Natural killer cell treated with Interleukin-12 subunit alpha and Interleukin-12 subunit beta and Interleukin-15 and Interleukin-18, amount 100 ng/mL, for 72 hours (primary cell): ENCODE results near the gene PRCD. TPM values are rescaled to one million over a fixed set of nuclear protein-coding genes. Genes with fewer than 3 reads are reported as not detected.
A peak's percentile ranks its signal among the peaks of the same experiment; 100 is the strongest.
"Not testable (repeated sequence)": the region's sequence is repeated elsewhere in the genome, so short reads cannot be mapped to it uniquely, and the experiment has no call there.

Source experiments
- ATAC-seq, 2 donors: fragments of 150-1000 bp; cut with Tn5 transposase in 1 of 2; sonication (Bioruptor Pico), chemical (Tn5 transposase) in 1 of 2; 2 replicates each; pipeline ENCODE4 v1.10.0; 2021
- DNase-seq: peaks from one replicate; pipeline ENCODE4 v3.0.0; 2022; ENCODE audit warnings: low spot score
- H3K27ac Mint-ChIP-seq, 2 donors: 1 replicate in 1 of 2; 2 replicates in 1 of 2; pipeline ENCODE4 v1.8.0; 2022; ENCODE audit warnings: mixed read lengths in 2 of 2, mild to moderate bottlenecking in 1 of 2, moderate library complexity in 1 of 2
- H3K27me3 Mint-ChIP-seq, 2 donors: 1 replicate in 1 of 2; 2 replicates in 1 of 2; pipeline ENCODE4 v1.8.0; 2022; ENCODE audit warnings: mixed read lengths in 2 of 2
- H3K36me3 Mint-ChIP-seq: one replicate; pipeline ENCODE4 v1.8.0; 2022; ENCODE audit warnings: mixed read lengths
- H3K4me1 Mint-ChIP-seq, 2 donors: 1 replicate in 1 of 2; 2 replicates in 1 of 2; pipeline ENCODE4 v1.8.0; 2022; ENCODE audit warnings: low read depth in 2 of 2, mixed read lengths in 2 of 2, mild to moderate bottlenecking in 1 of 2
- H3K4me3 Mint-ChIP-seq: one replicate; pipeline ENCODE4 v1.8.0; 2022; ENCODE audit warnings: mixed read lengths
- H3K9me3 Mint-ChIP-seq: 2 replicates; pipeline ENCODE4 v1.8.0; 2022; ENCODE audit warnings: mixed read lengths
- total RNA-seq, 2 donors: library from RNA; stranded (reverse); gene quantifications; one replicate each; pipeline ENCODE4 v1.2.3, GENCODE V29; 2022

PRCD gene
- total RNA-seq, 2 donors from 2014 or later = 0.78 TPM; not detected in 1

DNA sequence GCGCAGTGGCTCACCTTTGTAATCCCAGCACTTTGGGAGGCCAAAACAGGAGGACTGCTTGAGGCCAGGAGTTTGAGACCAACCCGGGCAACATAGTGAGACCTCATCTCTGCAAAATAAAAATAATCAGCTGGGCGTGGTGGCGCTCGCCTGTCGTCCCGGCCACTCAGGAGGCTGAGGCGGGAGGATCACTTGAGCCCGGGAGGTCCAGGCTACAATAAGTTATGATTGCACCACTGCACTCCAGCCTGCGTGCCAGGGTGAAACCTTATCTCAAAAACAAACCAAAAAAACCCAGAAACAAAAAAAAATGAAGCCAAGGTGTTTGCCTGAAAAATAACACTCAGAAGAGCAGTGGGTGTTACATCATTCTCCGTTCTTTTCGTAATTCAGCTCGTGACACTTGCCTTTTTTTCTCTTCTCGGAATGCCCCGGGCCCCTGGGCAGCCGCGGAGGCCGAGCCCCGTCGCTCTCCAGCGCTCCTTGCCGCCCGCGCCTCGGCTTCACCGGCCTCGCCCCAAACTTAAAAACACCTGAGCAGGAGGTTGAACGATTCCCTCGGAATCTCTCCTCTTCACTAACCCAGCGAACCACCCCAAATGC lies 17.0 kb downstream of the PRCD start:
- peak; percentile 76 for DNase-seq
- peak; percentile 70 to 82 for ATAC-seq
- Mint-ChIP-seq H3K4me1 (peaks cover 48 to 65% of the 10 kb centered on the region in 2 donors), H3K9me3 (no peaks in the 10 kb centered on the region), H3K4me3 (peak overlapping the region; percentile 94), H3K36me3 (peaks cover 20% of the 10 kb centered on the region), H3K27ac (peak overlapping the region; percentile 95 to 99), H3K27me3 (no peaks in the 10 kb centered on the region)

DNA sequence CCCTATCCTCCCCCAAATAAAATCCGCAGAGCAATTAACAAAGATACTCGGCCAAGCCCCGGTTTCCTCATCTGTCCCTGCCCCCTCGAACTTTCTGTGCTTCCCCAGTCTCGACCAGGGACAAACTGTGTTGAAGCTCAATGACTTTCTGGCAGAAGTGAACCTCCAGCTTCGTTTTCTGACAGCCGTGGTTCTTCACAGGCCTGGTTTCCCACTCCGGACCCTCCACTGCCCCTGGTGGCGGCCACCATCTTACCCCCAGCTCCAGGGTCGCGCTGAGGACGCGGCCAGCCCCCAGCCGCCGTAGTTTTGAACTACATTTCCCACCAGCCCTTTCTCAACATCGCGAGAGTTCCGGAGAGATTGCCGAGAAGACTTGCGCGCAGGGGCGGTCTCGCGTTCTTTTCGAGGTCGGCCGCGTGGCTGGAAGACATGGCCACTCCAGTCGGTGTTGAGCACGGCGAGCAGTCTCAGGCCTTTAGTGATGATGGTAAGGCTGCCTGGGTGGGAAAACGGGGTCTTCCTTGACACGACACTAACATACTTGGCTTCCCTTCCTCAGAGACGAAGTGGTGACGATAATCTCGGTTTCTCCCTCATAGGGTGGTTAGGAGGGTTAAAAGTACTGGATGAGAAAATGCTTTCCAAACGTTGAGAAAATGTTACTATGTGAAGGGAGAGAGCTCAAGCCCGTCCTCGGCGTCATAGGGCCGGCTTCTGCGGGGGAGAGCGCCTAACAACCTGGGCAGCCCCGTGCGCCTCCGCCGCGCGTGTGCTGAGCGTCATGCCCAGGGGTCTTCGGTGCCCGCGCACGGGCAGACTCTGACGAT lies 17.7 kb downstream of the PRCD start:
- H3K4me1 Mint-ChIP-seq = peaks cover 49 to 69% of the 10 kb centered on the region in 2 donors
- peak overlapping the region; percentile 94 for H3K4me3 Mint-ChIP-seq
- ATAC-seq (peak; percentile 93 to 95), DNase-seq (peak; percentile 94)
- no peaks in the 10 kb centered on the region for H3K9me3 Mint-ChIP-seq
- H3K27me3 Mint-ChIP-seq = no peaks in the 10 kb centered on the region
- H3K27ac Mint-ChIP-seq = peak overlapping the region; percentile 95 to 99
- peaks cover 21% of the 10 kb centered on the region for H3K36me3 Mint-ChIP-seq

DNA sequence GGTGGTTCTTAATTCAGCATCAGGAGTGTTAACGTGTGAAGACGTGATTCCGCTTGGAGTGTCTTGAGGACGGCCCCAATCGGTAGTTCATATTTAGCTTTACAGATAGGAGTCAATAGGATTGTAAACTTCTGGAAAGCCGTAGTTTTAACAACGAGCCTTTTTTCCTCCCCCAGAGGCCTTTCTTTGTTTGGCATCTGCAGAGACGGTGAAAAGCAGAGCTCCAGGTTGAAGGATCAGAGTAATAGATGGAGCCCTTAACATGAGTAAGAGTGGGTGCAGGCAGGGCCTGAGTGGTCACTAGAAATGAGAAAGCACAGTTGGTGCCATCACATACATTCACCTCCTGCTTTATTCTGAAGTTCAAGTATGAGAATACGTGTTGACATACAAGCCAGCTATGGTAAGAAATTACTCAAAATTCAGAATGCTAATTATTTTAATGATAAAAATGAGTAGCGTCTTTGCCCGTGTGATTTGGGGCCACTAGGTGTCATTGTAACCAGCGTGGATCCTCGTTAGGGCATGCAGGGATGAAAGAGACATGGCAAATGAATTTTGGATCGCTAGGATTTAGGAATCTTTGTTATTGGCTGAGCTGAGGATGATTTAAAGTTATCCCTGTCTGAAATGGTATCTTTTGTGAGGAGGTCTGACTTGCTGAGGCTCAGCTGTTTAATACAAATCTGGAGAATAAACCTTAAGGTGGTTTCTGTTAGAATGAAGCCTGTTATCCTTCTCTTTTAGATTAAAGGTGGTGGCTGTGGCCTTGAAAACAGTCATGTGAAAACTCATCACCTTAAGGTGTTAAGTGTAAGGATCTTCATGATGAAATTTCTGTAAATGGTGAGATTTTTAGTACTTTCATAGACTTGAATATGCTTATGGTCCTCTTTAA lies 18.6 kb downstream of the PRCD start:
- no peaks in the 10 kb centered on the region for H3K27me3 Mint-ChIP-seq
- H3K4me3 Mint-ChIP-seq = peak overlapping the region; percentile 94
- peaks cover 58 to 75% of the 10 kb centered on the region in 2 donors for H3K4me1 Mint-ChIP-seq
- peaks cover 27% of the 10 kb centered on the region for H3K36me3 Mint-ChIP-seq
- ATAC-seq (peak in 1 of 2 donors; percentile 42), DNase-seq (peak; percentile 53)
- no peaks in the 10 kb centered on the region for H3K9me3 Mint-ChIP-seq
- peak overlapping the region; percentile 95 to 99 for H3K27ac Mint-ChIP-seq

DNA sequence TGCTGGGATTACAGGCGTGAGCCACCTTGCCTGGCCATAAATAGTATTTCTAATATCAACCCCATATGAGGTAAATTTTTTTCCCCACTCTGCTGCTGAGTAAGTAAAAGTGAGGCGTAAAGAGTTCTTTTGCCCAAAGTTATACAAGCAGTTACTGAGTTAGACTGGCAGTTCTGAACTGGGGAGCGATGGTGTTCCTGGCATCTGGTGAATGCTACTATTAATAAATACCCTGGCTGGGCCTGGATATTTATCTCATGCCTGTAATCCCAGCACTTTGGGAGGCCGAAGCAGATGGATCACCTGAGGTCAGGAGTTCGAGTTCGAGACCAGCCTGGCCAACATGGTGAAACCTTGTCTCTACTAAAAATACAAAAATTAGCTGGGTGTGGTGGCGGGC lies 19.6 kb downstream of the PRCD start:
- H3K9me3 Mint-ChIP-seq, ATAC-seq, DNase-seq, H3K27me3 Mint-ChIP-seq: not testable (repeated sequence)
- Mint-ChIP-seq H3K4me1 (peaks cover 56 to 73% of the 10 kb centered on the region in 2 donors), H3K27ac (peak overlapping the region; percentile 95 to 99), H3K4me3 (peak overlapping the region; percentile 94), H3K36me3 (peaks cover 27% of the 10 kb centered on the region)

DNA sequence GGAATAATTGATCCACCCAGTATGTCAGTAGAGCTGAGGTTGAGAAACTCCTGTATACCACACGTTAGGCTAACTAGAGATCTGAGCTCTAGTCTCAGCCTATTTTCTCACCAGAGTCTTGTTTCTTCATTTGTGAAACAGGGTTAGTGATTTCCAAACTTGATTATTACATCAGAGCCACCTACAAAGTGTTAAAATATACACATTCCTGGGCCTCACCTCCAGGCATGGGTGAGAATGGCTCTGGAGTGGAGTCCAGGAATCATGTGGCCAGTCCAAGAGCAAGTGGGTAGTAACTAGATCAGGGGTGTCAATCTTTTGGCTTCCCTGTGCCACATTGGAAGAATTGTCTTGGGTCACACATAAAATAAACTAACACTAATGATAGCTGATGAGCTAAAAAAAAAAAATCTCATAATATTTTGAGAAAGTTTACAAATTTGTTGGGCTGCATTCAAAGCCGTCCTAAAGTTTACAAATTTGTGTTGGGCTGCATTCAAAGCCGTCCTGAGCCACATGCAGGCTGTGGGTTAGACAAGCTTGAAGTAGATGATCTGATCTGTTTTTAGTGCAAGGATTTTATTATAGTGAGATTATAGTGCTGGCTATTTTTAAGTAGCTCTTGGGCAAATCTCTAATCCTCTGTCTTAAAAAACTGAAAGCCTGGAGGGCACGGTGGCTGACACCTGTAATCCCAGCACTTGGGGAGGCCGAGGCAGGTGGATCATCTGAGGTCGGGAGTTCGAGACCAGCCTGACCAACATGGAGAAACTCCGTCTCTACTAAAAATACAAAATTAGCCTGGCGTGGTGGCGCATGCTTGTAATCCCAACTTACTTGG lies 20.4 kb downstream of the PRCD start:
- no peaks in the 10 kb centered on the region for H3K27me3 Mint-ChIP-seq
- peak overlapping the region; percentile 94 for H3K4me3 Mint-ChIP-seq
- no peaks in the 10 kb centered on the region for H3K9me3 Mint-ChIP-seq
- peaks cover 28% of the 10 kb centered on the region for H3K36me3 Mint-ChIP-seq
- no peak for ATAC-seq
- peak; percentile 34 for DNase-seq
- H3K27ac Mint-ChIP-seq = peak overlapping the region; percentile 80 to 95
- H3K4me1 Mint-ChIP-seq = peaks cover 53 to 70% of the 10 kb centered on the region in 2 donors

DNA sequence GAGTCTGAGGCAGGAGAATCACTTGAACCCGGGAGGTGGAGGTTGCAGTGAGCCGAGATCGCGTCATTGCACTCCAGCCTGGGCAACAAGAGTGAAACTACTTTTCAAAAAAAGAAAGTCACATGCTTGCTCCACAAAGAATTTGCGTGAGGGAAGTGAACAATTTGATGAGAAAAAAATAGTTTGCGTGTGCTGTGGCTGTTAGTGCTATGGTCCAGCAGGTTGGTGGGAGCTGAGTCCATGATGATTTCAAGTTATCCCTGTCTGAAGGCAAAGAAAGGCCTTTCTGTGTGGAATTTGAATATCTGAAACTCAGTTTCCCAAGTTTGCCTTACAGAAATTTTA lies 21.0 kb downstream of the PRCD start:
- H3K9me3 Mint-ChIP-seq = no peaks in the 10 kb centered on the region
- peak overlapping the region; percentile 80 to 95 for H3K27ac Mint-ChIP-seq
- H3K4me1 Mint-ChIP-seq = peaks cover 55 to 72% of the 10 kb centered on the region in 2 donors
- ATAC-seq (no peak), DNase-seq (no peak)
- H3K36me3 Mint-ChIP-seq = peaks cover 34% of the 10 kb centered on the region
- no peaks in the 10 kb centered on the region for H3K27me3 Mint-ChIP-seq
- H3K4me3 Mint-ChIP-seq = peak overlapping the region; percentile 94

DNA sequence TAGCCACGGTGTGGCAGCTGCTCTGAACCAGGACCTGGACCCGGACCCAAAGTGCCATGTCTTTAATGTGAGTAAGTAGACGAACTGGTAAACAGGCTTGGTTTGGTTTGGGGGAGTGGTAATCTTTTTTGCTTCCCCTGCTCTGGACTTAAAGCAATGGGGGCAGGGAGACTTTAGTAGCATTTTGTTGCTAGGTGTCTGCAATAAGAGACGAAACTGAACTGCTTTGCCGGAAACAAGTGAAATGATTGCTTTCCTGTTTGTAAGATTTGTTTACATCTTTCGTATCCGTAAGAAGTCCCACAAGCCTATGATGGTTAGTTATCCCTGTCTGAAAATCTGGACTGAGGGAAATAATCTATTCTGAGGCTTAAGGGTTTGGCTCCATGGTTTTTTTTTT lies 21.5 kb downstream of the PRCD start:
- Mint-ChIP-seq H3K9me3 (no peaks in the 10 kb centered on the region), H3K27me3 (no peaks in the 10 kb centered on the region), H3K4me1 (peaks cover 58 to 75% of the 10 kb centered on the region in 2 donors), H3K27ac (peak overlapping the region; percentile 80 to 95), H3K4me3 (peak overlapping the region; percentile 94), H3K36me3 (peaks cover 39% of the 10 kb centered on the region)
- no peak for ATAC-seq
- DNase-seq = no peak

DNA sequence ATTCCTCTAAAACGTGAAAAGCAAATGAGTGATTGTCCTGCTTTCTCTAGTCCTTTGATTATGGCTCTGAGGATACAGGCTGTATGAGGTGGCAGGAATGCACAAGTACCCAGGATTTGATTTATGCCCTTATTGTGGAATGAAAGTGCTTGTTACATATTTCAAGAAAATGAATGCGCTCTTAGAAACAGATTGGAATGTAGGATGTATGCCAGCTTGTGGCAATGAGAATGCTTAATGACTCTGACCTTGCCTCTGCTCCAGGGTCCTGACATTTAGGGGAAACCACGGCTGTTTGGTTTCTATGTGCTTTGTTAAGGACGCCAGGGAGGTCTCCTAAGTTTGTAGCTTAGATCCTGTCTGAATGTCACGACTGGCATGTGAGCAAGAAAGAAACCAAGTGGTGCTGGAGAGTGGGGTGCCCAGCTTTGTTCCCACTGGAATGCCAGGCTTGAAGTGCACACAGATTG lies 22.0 kb downstream of the PRCD start:
- Mint-ChIP-seq H3K9me3 (no peaks in the 10 kb centered on the region), H3K27me3 (no peaks in the 10 kb centered on the region), H3K27ac (peak overlapping the region; percentile 80 to 95), H3K36me3 (peaks cover 40% of the 10 kb centered on the region), H3K4me1 (peaks cover 56 to 74% of the 10 kb centered on the region in 2 donors), H3K4me3 (peak overlapping the region; percentile 94)
- no peak for DNase-seq
- no peak for ATAC-seq

DNA sequence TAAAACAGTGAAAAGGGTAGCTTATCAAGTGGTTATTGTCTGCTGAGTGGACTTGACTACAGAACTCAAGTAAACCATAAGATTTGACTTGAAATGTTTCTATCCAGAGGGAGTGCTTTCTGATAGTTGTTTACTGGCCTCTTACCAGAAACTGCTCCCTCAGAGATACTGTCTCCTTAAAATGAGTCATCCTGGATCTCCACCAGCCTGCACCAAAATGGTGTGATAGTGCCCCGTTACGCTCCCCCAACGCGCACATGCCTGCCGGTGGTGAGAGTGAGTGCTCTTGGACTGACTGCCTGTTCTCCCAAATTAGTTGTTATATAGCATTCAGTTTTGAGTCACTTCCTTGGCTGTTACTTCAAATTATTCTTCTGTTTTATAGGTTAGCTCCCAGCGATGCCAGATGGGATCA lies 22.9 kb downstream of the PRCD start:
- H3K9me3 Mint-ChIP-seq = no peaks in the 10 kb centered on the region
- H3K27ac Mint-ChIP-seq = peak overlapping the region; percentile 62 to 83
- ATAC-seq (peak in 1 of 2 donors; percentile 69), DNase-seq (peak; percentile 51)
- peaks cover 55 to 72% of the 10 kb centered on the region in 2 donors for H3K4me1 Mint-ChIP-seq
- no peaks in the 10 kb centered on the region for H3K27me3 Mint-ChIP-seq
- peak overlapping the region; percentile 77 for H3K4me3 Mint-ChIP-seq
- peaks cover 37% of the 10 kb centered on the region for H3K36me3 Mint-ChIP-seq

DNA sequence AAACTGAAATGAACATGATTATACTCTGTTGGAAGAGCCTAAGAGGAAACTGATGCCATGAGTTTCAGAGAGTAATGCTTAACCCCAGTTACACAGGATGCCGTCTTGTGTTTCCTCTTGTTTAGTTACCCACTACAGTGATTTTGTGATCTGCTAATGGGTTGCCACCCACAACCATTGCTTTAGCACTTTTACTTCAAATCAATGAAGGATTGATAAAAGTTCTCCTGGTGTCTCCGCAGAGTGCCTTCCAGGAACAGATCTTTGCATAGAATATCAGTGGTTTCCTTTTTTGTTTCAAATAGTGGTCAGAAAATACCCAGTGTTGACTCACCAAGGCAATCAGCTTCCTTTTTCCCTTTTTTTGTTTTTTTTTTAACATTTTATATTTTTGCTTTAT lies 23.5 kb downstream of the PRCD start:
- not testable (repeated sequence) for H3K9me3 Mint-ChIP-seq, H3K27me3 Mint-ChIP-seq
- Mint-ChIP-seq H3K36me3 (peaks cover 33% of the 10 kb centered on the region), H3K4me3 (peak overlapping the region; percentile 77), H3K4me1 (peaks cover 55 to 72% of the 10 kb centered on the region in 2 donors), H3K27ac (peak overlapping the region; percentile 62 to 83)
- peak; percentile 53 for DNase-seq
- ATAC-seq = peak; percentile 65 to 71

DNA sequence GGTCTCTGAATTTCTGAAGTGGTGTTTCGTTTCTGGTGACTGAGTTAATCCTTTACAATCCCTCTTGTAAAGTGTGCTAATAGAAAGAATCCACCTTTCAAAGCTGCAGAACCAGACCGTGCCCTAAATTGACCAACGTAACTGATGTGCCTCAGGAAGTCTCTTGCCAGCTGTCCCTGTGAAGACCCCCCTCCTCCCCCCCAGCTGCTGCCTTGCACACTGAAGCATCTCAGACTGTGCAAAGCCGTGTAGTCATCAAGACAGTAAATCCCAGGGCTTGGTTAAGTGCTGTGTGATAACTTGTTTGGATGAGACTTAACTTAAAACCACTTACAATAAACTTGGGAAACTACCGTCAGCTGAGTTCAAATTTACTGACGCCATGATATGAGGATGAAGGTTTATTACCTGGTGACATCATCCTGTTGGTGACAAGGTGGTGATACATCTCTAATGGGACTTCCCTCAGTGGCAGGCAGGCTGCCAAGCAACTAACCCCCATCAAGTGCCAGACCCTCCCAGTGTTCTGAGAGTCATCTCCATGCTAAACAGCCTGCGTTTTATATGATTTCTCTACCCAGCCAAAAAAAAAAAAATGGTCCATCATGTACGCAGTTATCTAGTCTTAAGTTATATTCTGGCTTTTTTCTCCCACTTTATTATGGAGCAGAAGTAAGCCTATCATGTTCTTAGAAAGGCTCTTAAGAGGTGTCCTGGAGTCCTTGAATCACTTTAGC lies 25.3 kb downstream of the PRCD start:
- Mint-ChIP-seq H3K27ac (peak overlapping the region in 1 of 2 donors; percentile 78), H3K36me3 (peaks cover 26% of the 10 kb centered on the region), H3K4me1 (peaks cover 45 to 58% of the 10 kb centered on the region in 2 donors)
- not testable (repeated sequence) for H3K27me3 Mint-ChIP-seq, H3K9me3 Mint-ChIP-seq, DNase-seq, H3K4me3 Mint-ChIP-seq
- peak in 1 of 2 donors; percentile 34 for ATAC-seq
